Calu3 (cell line): ENCODE results near the gene ADAM29. TPM values are rescaled to one million over a fixed set of nuclear protein-coding genes. Genes with fewer than 3 reads are reported as not detected.
"Not testable (repeated sequence)": the region's sequence is repeated elsewhere in the genome, so short reads cannot be mapped to it uniquely, and the experiment has no call there.

Experiments
- Bru-seq: library from RNA; stranded (reverse); fragments of 400-500 nt; gene quantifications from one replicate; lab custom pipeline; 2021; lab: Mats Ljungman, UMichigan
- BruChase-seq, 2 experiments: library from RNA; stranded (reverse); fragments of 400-500 nt; gene quantifications; one replicate each; lab custom pipeline; 2021; lab: Mats Ljungman, UMichigan
- BruUV-seq: library from RNA; stranded (reverse); fragments of 400-500 nt; replicated peaks from 2 replicates; lab custom pipeline; 2021; lab: Mats Ljungman, UMichigan
- CTCF ChIA-PET: fragments of 300-600 bp; sonication (Branson Sonifier 250); formaldehyde crosslinking; loops from one replicate; lab custom pipeline; 2022; ENCODE audit warnings: antibody characterized with exemption; lab: Charles Lee
- DNase-seq: peaks from one replicate; pipeline ENCODE4 v3.0.0; 2022
- H3K27ac Mint-ChIP-seq: one replicate; pipeline ENCODE4 v1.8.0; 2022; ENCODE audit warnings: mixed read lengths; ENCODE audit not compliant: unreplicated experiment
- H3K27me3 Mint-ChIP-seq: one replicate; pipeline ENCODE4 v1.8.0; 2022; ENCODE audit warnings: mixed read lengths; ENCODE audit not compliant: unreplicated experiment
- H3K36me3 Mint-ChIP-seq: one replicate; pipeline ENCODE4 v1.8.0; 2022; ENCODE audit warnings: mild to moderate bottlenecking, moderate library complexity, mixed read lengths; ENCODE audit not compliant: insufficient read depth, unreplicated experiment
- H3K4me1 Mint-ChIP-seq: one replicate; pipeline ENCODE4 v1.8.0; 2022; ENCODE audit warnings: mild to moderate bottlenecking, low read depth, mixed read lengths; ENCODE audit not compliant: unreplicated experiment
- H3K4me3 Mint-ChIP-seq: one replicate; pipeline ENCODE4 v1.8.0; 2022; ENCODE audit warnings: mild to moderate bottlenecking, low read depth, moderate library complexity, mixed read lengths; ENCODE audit not compliant: unreplicated experiment
- H3K9me3 Mint-ChIP-seq: one replicate; pipeline ENCODE4 v1.8.0; 2022; ENCODE audit warnings: low read depth, mixed read lengths; ENCODE audit not compliant: unreplicated experiment
- intact Hi-C: fragments of 100-400 bp; cut with micrococcal nuclease; formaldehyde crosslinking; loops from one replicate; pipeline ENCODE4 v1.10.0; 2022; ENCODE audit not compliant: unreplicated experiment
- long read RNA-seq: library from polyadenylated mRNA; stranded (forward); transcript quantifications from one replicate; pipeline ENCODE4 v2.0.0, GENCODE V29; 2022
- total RNA-seq: library from RNA; stranded (reverse); gene quantifications from 2 replicates; pipeline ENCODE4 v1.2.3, GENCODE V29; 2022
- TF ChIP-seq, protein P1 (sequence below): fragments of 200-600 bp; IDR thresholded peaks from one replicate; pipeline ENCODE4 v1.8.0; 2022; ENCODE audit warnings: antibody characterized with exemption; ENCODE audit not compliant: unreplicated experiment

ADAM29 gene
- total RNA-seq (not detected in 2 replicates), Bru-seq, nascent RNA (percentile 2 among the genes with signal in this experiment), BruChase-seq, experiment 1, labeled RNA remaining after a 6-hour chase (percentile 1 among the genes with signal in this experiment), BruChase-seq, experiment 2, labeled RNA remaining after a 2-hour chase (percentile 2 among the genes with signal in this experiment)
- long read RNA-seq: 0 reads

DNA sequence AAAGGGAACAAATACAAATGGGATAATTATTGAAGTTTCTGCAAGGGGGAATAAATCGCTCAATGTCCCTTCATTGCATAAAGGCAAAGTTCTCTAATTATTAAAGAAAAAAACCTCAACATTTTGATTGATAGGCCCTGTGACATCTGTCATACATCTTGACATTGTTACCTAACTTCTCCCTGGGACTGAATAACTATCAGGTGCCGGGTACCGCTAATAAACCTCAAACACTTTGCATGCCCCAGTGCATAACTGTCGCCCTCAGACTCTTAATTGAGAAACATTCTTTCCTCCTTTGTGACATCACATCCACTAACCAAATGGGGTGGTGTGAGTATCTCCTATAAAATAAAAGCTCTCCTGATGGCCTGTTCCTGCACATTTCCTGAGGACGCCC is at the start of gene ADAM29:
Gene ADAM29, plus strand, starts transcription at position 301 of the 400 bp plus-strand sequence. CDS start 57,168 bp downstream, outside the sequence.
- intact Hi-C loops: no loop called here
- H3K9me3 Mint-ChIP-seq: no peaks in the 10 kb centered on the region
- TF ChIP-seq, protein P1, sequence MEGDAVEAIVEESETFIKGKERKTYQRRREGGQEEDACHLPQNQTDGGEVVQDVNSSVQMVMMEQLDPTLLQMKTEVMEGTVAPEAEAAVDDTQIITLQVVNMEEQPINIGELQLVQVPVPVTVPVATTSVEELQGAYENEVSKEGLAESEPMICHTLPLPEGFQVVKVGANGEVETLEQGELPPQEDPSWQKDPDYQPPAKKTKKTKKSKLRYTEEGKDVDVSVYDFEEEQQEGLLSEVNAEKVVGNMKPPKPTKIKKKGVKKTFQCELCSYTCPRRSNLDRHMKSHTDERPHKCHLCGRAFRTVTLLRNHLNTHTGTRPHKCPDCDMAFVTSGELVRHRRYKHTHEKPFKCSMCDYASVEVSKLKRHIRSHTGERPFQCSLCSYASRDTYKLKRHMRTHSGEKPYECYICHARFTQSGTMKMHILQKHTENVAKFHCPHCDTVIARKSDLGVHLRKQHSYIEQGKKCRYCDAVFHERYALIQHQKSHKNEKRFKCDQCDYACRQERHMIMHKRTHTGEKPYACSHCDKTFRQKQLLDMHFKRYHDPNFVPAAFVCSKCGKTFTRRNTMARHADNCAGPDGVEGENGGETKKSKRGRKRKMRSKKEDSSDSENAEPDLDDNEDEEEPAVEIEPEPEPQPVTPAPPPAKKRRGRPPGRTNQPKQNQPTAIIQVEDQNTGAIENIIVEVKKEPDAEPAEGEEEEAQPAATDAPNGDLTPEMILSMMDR: no peak
- H3K4me3 Mint-ChIP-seq: no peak within 1 kb of the TSS
- H3K27ac Mint-ChIP-seq: no peak within 1 kb of the TSS
- H3K27me3 Mint-ChIP-seq: no peaks in the 10 kb centered on the region
- DNase-seq: no peak
- H3K36me3 Mint-ChIP-seq: no peaks in the 10 kb centered on the region
- no TSS peak for BruUV-seq
- H3K4me1 Mint-ChIP-seq: no peaks in the 10 kb centered on the region
- CTCF ChIA-PET: no interaction called here

DNA sequence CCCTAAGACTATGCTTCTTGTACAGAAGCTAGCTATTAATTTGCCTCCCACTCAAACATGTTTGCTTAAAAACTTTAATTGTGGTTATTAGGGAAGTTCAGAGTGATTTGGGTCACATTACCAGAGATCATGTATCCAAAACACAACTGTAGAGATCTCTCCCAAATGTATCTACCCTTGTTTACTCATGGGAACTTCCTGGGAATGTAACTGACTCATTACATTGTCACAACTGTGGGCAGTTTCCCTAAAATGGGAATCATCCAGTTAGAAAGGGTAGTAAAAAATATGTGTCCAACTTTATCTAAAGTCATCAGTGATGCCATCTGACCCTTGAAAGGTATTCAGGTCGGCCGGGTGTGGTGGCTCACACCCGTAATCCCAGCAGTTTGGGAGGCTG is 48.8 kb upstream of the ADAM29 start:
- BruUV-seq: no TSS peak
- H3K27me3 Mint-ChIP-seq: no peaks in the 10 kb centered on the region
- H3K4me3 Mint-ChIP-seq: no peak overlapping the region
- H3K27ac Mint-ChIP-seq: no peak overlapping the region
- no peak for DNase-seq
- H3K4me1 Mint-ChIP-seq: peaks cover 30% of the 10 kb centered on the region
- TF ChIP-seq, protein P1: no peak
- H3K36me3 Mint-ChIP-seq: no peaks in the 10 kb centered on the region
- H3K9me3 Mint-ChIP-seq: peaks cover 4% of the 10 kb centered on the region
- intact Hi-C loops: no loop called here
- CTCF ChIA-PET: no interaction called here

DNA sequence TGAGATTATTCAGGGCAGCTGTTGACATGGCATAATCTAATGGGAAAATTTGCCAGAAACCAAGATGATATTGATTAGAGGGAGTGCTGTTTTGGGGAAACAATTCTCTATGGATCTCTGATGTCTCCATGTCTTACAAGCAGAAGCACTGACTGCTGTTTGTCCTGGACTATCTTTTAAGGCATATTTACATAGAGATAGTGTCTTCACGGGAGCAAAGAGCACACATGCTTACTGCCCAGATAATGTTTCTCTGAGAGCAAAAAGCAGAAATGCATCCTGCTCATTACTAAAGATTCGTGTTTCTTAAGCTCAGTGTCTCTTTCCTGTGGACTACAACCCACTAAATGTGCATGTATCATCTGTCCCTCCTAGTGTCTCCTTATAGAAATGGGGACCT is 47.8 kb upstream of the ADAM29 start:
- CTCF ChIA-PET: no interaction called here
- Mint-ChIP-seq H3K4me3 (no peak overlapping the region), H3K27me3 (no peaks in the 10 kb centered on the region), H3K27ac (no peak overlapping the region), H3K4me1 (peaks cover 40% of the 10 kb centered on the region), H3K9me3 (peaks cover 4% of the 10 kb centered on the region), H3K36me3 (no peaks in the 10 kb centered on the region)
- TF ChIP-seq, protein P1: no peak
- BruUV-seq: no TSS peak
- DNase-seq: no peak
- intact Hi-C loops: loop anchor here (5.0 to 10.0 kb wide), 5 partner anchors 108 to 584 kb away; no protein-coding TSS in a partner anchor

DNA sequence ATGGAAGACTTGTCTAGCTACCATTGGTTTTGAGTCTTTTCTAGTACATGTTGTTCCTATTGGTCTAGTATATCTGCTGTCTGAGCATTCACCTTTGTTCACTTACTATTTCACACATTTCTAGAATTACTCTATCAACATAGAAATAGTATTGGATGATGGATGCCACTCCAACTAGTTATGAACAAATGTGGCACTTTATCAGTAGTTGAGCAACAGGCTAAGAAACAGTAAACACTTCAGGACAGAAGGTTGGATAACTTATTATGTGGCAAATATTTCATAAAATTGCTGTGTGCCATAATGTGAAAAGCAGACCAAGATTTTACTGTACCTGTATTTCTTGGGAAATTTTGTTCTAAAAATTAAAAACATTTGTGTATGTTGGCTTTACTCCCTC is 46.8 kb upstream of the ADAM29 start:
- CTCF ChIA-PET: no interaction called here
- H3K27ac Mint-ChIP-seq: peak overlapping the region; percentile 25
- intact Hi-C loops: loop anchor here (5.0 to 10.0 kb wide), 5 partner anchors 109 to 583 kb away; no protein-coding TSS in a partner anchor

DNA sequence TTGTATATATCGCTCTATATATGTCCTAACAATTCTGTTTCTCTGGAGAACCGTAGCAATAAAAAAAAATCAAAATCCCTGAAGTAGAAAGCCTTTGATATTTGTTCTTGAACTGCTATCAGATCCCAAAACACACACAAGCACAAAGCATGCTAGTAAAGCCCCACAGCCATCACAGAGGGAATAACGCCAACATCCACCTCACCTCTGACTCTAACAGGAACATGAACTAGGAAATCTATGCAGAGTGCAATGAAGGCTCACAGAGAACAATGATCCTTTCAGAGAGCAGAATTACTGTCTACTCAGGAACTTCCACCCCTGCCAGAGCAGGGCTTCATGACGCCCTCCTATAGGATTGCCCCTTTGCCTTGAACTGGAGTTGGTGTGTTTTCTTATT is 45.0 kb upstream of the ADAM29 start:
- CTCF ChIA-PET, BruUV-seq, H3K36me3 Mint-ChIP-seq, H3K27me3 Mint-ChIP-seq, H3K9me3 Mint-ChIP-seq, H3K4me3 Mint-ChIP-seq: not testable (repeated sequence)
- DNase-seq: peak; percentile 15
- H3K4me1 Mint-ChIP-seq: peaks cover 40% of the 10 kb centered on the region
- peak overlapping the region; percentile 84 for H3K27ac Mint-ChIP-seq
- intact Hi-C loops: loop anchor here (5.0 to 10.0 kb wide), 5 partner anchors 111 to 582 kb away; no protein-coding TSS in a partner anchor

More for the DNA sequence above, 46.8 kb upstream of the ADAM29 start:
- Mint-ChIP-seq H3K36me3 (no peaks in the 10 kb centered on the region), H3K4me1 (peaks cover 40% of the 10 kb centered on the region), H3K27me3 (no peaks in the 10 kb centered on the region), H3K4me3 (no peak overlapping the region), H3K9me3 (peaks cover 4% of the 10 kb centered on the region)
- no peak for DNase-seq
- BruUV-seq: no TSS peak
- TF ChIP-seq, protein P1: no peak
